HepG2 (cell line): Measurements from ENCODE around the gene C16orf90. TPM values are rescaled to one million over a fixed set of nuclear protein-coding genes. Genes with fewer than 3 reads are reported as not detected.

Experiments
- ATAC-seq: fragments of 200-7000 bp; cut with Tn5 transposase; 3 replicates; pipeline ENCODE4 v1.9.1; 2020; ENCODE audit warnings: mild to moderate bottlenecking, moderate library complexity
- BruUV-seq: library from RNA; stranded (reverse); fragments of 400-500 nt; replicated peaks from 2 replicates; lab custom pipeline; 2021; lab: Mats Ljungman, UMichigan
- CTCF ChIA-PET: fragments of 300-600 bp; formaldehyde crosslinking; extraction: SDS; loops from one replicate; lab custom pipeline; 2021; ENCODE audit warnings: low total read pairs, inconsistent platforms, low intra/inter-chr PET ratio; lab: Yijun Ruan, JAX
- POLR2A ChIA-PET: fragments of 350-600 bp; sonication (Branson Sonifier 250); formaldehyde crosslinking; loops from one replicate; lab custom pipeline; 2020; ENCODE audit warnings: antibody characterized with exemption, inconsistent platforms; lab: Yijun Ruan, JAX
- DNase-seq: peaks from one replicate; pipeline ENCODE4 v3.0.0-alpha.2; 2015; ENCODE audit warnings: low spot score
- FAIRE-seq: peaks from 3 replicates; lab custom pipeline; 2011; peaks lifted over from hg19 to GRCh38; lab: Jason Lieb, UNC
- H2AFZ ChIP-seq: one replicate; pipeline ENCODE4 v1.6.1; 2011; ENCODE audit warnings: low read length, inconsistent platforms
- H3K27ac ChIP-seq: fragments of 300-600 bp; 3 replicates; pipeline ENCODE4 v1.8.0; 2011; ENCODE audit warnings: mixed run types, mild to moderate bottlenecking, mixed read lengths, low read length, inconsistent platforms; ENCODE audit not compliant: insufficient read depth; ENCODE audit errors: extremely low read length
- H3K27me3 ChIP-seq, 2 experiments: fragments of 200-600 bp in 1 of 2; 2 replicates in 1 of 2; 3 replicates in 1 of 2; pipeline versions ENCODE4 v1.6.0 to v1.8.0; 2011; ENCODE audit warnings: low read length in 2 of 2, mild to moderate bottlenecking in 2 of 2, moderate library complexity in 2 of 2, inconsistent platforms in 1 of 2; ENCODE audit not compliant: insufficient read depth in 2 of 2, control insufficient read depth in 1 of 2
- H3K36me3 ChIP-seq, 2 experiments: fragments of 200-600 bp in 1 of 2; replicated peaks in 1 of 2; 2 replicates in 1 of 2; 3 replicates in 1 of 2; pipeline versions ENCODE4 v1.5.1 to v1.8.0; 2011; ENCODE audit warnings: low read length in 2 of 2, inconsistent platforms in 1 of 2; ENCODE audit not compliant: insufficient read depth in 2 of 2, control insufficient read depth in 1 of 2
- H3K4me1 ChIP-seq: 2 replicates; pipeline ENCODE4 v1.5.1; 2012; ENCODE audit warnings: low read length, inconsistent platforms; ENCODE audit not compliant: insufficient read depth
- H3K4me2 ChIP-seq: 2 replicates; pipeline ENCODE4 v1.6.0; 2011; ENCODE audit warnings: low read depth, low read length, inconsistent platforms
- H3K4me3 ChIP-seq, 3 experiments: fragments of 200-600 bp in 1 of 3; sonication (generic), shearing (Covaris generic) in 1 of 3; replicated peaks in 1 of 3; 2 replicates each; pipeline ENCODE4 v1.5.1; 2011 to 2016; ENCODE audit warnings: low read length in 3 of 3, inconsistent platforms in 2 of 3, low read depth in 2 of 3, mild to moderate bottlenecking in 2 of 3, control low read depth in 1 of 3, mixed read lengths in 1 of 3; ENCODE audit not compliant: insufficient read depth in 1 of 3
- H3K79me2 ChIP-seq: one replicate; pipeline ENCODE4 v1.6.1; 2011; ENCODE audit warnings: low read length, inconsistent platforms; ENCODE audit not compliant: insufficient read depth
- H3K9ac ChIP-seq: 2 replicates; pipeline ENCODE4 v1.6.0; 2011; ENCODE audit warnings: mild to moderate bottlenecking, low read depth, low read length, inconsistent platforms; ENCODE audit not compliant: insufficient read depth
- H3K9me3 ChIP-seq: 2 replicates; pipeline ENCODE4 v1.5.1; 2012; ENCODE audit warnings: mild to moderate bottlenecking, low read length
- H4K20me1 ChIP-seq: 2 replicates; pipeline ENCODE4 v1.6.0; 2011; ENCODE audit warnings: inconsistent platforms, mild to moderate bottlenecking, low read length, moderate library complexity; ENCODE audit not compliant: insufficient read depth
- CREM ChIP-seq, 2 experiments: sonication (generic) in 1 of 2; formaldehyde crosslinking in 1 of 2; IDR thresholded peaks; 2 replicates each; pipeline versions ENCODE4 v1.4.0 to v1.6.1; 2016 to 2020; ENCODE audit warnings: antibody characterized with exemption in 1 of 2, mild to moderate bottlenecking in 1 of 2, missing genetic modification reagents in 1 of 2
- EEA1 ChIP-seq: sonication (generic); formaldehyde crosslinking; IDR thresholded peaks from 2 replicates; pipeline ENCODE4 v1.5.1; 2020; ENCODE audit warnings: mild to moderate bottlenecking, missing genetic modification reagents, borderline replicate concordance
- FOXA3 ChIP-seq: IDR thresholded peaks from 2 replicates; pipeline ENCODE4 v1.6.1; 2016; ENCODE audit warnings: missing genetic modification reagents, missing compliant biosample characterization
- HNRNPK ChIP-seq: fragments of 200-400 bp; formaldehyde crosslinking; IDR thresholded peaks from 2 replicates; pipeline ENCODE4 v1.6.1; 2018; ENCODE audit warnings: low read length, low read depth, moderate library complexity, mild to moderate bottlenecking; ENCODE audit not compliant: poor library complexity, severe bottlenecking
- KDM6A ChIP-seq: IDR thresholded peaks from 2 replicates; pipeline ENCODE4 v1.6.1; 2016; ENCODE audit warnings: low read depth
- MIXL1 ChIP-seq: IDR thresholded peaks from 2 replicates; pipeline ENCODE4 v1.6.1; 2016
- SP1 ChIP-seq, 2 experiments: fragments of 450-650 bp in 1 of 2; sonication (generic) in 1 of 2; formaldehyde crosslinking in 1 of 2; IDR thresholded peaks; 2 replicates each; pipeline versions ENCODE4 v1.4.0 to v1.6.1; 2016 to 2020; ENCODE audit warnings: missing genetic modification reagents in 1 of 2
- ZNF274 ChIP-seq: sonication (generic); formaldehyde crosslinking; IDR thresholded peaks from 2 replicates; pipeline ENCODE4 v1.5.1; 2020; ENCODE audit warnings: mild to moderate bottlenecking, missing genetic modification reagents
- ZNF292 ChIP-seq: sonication (generic); formaldehyde crosslinking; IDR thresholded peaks from 2 replicates; pipeline ENCODE4 v1.8.1; 2022; ENCODE audit warnings: mild to moderate bottlenecking, low read depth, missing genetic modification reagents, borderline replicate concordance
- ZNF337 ChIP-seq: sonication (generic); formaldehyde crosslinking; IDR thresholded peaks from 2 replicates; pipeline ENCODE4 v1.5.1; 2020; ENCODE audit warnings: missing genetic modification reagents, low read depth, mild to moderate bottlenecking, borderline replicate concordance
- ZNF33B ChIP-seq: sonication (generic); formaldehyde crosslinking; IDR thresholded peaks from 2 replicates; pipeline ENCODE4 v1.5.1; 2020; ENCODE audit warnings: mild to moderate bottlenecking, missing genetic modification reagents
- ZNF44 ChIP-seq: sonication (generic); formaldehyde crosslinking; IDR thresholded peaks from 2 replicates; pipeline ENCODE4 v1.5.1; 2020; ENCODE audit warnings: mild to moderate bottlenecking, missing genetic modification reagents
- ZNF776 ChIP-seq: sonication (generic); formaldehyde crosslinking; IDR thresholded peaks from 2 replicates; pipeline ENCODE4 v1.4.0; 2020; ENCODE audit warnings: mild to moderate bottlenecking, missing genetic modification reagents
- WGBS: methylation state at CpG from one replicate; pipeline ENCODE4 v1.1.6; 2017; ENCODE audit warnings: low lambda C conversion rate; 5-methylcytosine and 5-hydroxymethylcytosine counted together
- in situ Hi-C: cut with HindIII; loops from 2 replicates; pipeline ENCODE4 v1.10.0; 2017; ENCODE audit warnings: low pct_unique_long_range_greater_than_20kb; ENCODE audit not compliant: extremely low pct_ligation_motif_present
- intact Hi-C: fragments of 100-400 bp; cut with micrococcal nuclease; formaldehyde crosslinking; loops from one replicate; pipeline ENCODE4 v1.10.0; 2022; ENCODE audit not compliant: unreplicated experiment
- polyA plus RNA-seq, 8 experiments: library from polyadenylated mRNA; depleted of rRNA in 3 of 8; stranded (reverse) in 7 of 8; unstranded in 1 of 8; fragments of >200 nt; fragmentation: Illumina TruSeq in 4 of 8; extraction: Trizol in 4 of 8; gene quantifications; 2 replicates each; pipeline versions ENCODE4 v1.2.1 to v1.2.3, GENCODE V29; 2011 to 2016; ENCODE audit warnings: low read depth in 4 of 8, missing spikeins in 1 of 8, mixed read lengths in 1 of 8; ENCODE audit not compliant: insufficient read depth in 1 of 8
- total RNA-seq, 5 experiments: library from RNA; depleted of rRNA; stranded (reverse); fragments of >200 nt; fragmentation: Illumina TruSeq; extraction: Trizol; gene quantifications; 2 replicates each; pipeline ENCODE4 v1.2.3, GENCODE V29; 2016; ENCODE audit warnings: low read depth in 1 of 5
- TF ChIP-seq, protein P1 (sequence below): sonication (generic); formaldehyde crosslinking; IDR thresholded peaks from 2 replicates; pipeline ENCODE4 v1.4.0; 2020; ENCODE audit warnings: low read depth, mild to moderate bottlenecking, missing genetic modification reagents

Gene C16orf90
- total and polyA plus RNA-seq, 2 of the 13 experiments (the other 11 are each of a cell fraction or from before 2014, with no cell fraction given) = not detected

DNA sequence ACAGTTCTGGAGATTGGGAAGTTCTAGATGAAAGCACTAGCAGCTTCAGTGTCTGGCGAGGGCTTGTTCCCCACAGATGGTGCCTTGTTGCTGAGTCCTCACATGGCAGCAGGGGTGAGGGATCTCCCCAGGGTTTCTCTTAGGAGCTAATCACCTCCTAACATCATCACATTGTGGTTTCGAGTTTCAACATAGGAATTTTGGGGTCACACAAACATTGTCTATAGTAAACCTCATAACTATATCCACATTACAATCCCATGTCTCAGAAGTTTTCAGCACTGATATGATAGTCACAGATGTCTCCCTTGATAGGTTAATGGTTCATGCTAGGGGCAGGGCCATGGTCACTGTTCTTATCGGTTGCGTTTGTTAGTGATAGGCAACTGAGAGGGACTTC, 19.3 kb upstream of the C16orf90 start (continued):
- TF ChIP-seq CREM (IDR thresholded peaks at IDR 0.05) (no peak), CREM (CRISPR knock-in tag; IDR thresholded peaks at IDR 0.05) (no peak)

DNA sequence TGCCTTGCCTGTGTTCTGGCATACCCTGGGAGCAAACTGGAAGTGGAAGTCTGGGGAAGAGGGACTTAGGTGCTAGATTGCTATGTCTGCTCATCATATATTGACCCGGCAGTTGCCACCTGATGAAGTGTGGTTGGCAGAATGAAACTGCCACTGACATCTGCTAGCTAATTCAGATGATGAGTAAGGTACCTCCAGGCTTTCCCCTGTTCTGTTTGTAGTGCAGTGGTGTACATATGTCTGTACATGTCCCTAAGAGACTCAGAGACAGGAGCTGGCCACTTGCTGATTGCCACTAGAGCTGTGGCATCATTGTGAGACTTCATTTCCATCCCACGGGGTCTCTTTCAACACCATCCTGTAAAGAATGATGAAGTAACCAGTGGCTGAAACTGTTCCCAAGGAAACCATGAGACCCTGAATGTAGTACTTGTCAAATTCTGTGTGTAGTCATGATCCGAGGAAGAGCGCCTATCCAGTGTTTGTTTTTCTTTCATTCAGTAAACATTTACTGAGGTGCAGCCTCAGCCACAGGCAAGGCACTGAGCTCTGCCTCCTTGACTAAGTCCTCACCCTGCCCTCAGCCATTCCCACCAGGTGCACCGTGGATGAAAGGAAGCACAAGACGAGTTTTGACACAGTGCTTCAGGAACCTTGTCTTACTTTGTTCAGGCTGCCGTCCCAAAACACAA, 18.7 kb upstream of the C16orf90 start:
- 65% methylated on average over 7 of the region's 7 CpGs for WGBS
- TF ChIP-seq KDM6A (CRISPR knock-in tag) = no peak
- TF ChIP-seq FOXA3 = 0 out of 2 replicates have a peak, but pooled peaks have one; percentile 8
- H3K79me2 ChIP-seq = no peaks in the 10 kb centered on the region
- POLR2A ChIA-PET = no interaction called here
- no peaks in the 10 kb centered on the region for H3K9me3 ChIP-seq
- H3K27me3 ChIP-seq = no peaks in the 10 kb centered on the region
- peaks cover 10 to 42% of the 10 kb centered on the region in 2 experiments for H3K36me3 ChIP-seq
- no peaks in the 10 kb centered on the region for H4K20me1 ChIP-seq
- intact Hi-C loops (no loop called here), in situ Hi-C loops (no loop called here)
- ATAC-seq (peak; percentile 34; the same call in 1 of the 3 replicates), FAIRE-seq (peak; percentile 36), DNase-seq (peak; percentile 20)
- H3K4me2 ChIP-seq = no peak overlapping the region
- CTCF ChIA-PET = no interaction called here
- no peak overlapping the region for H3K4me3 ChIP-seq
- H2AFZ ChIP-seq = no peak overlapping the region
- no TSS peak for BruUV-seq
- H3K27ac ChIP-seq = no peak overlapping the region
- peaks cover 11% of the 10 kb centered on the region for H3K4me1 ChIP-seq
- no peak overlapping the region for H3K9ac ChIP-seq

DNA sequence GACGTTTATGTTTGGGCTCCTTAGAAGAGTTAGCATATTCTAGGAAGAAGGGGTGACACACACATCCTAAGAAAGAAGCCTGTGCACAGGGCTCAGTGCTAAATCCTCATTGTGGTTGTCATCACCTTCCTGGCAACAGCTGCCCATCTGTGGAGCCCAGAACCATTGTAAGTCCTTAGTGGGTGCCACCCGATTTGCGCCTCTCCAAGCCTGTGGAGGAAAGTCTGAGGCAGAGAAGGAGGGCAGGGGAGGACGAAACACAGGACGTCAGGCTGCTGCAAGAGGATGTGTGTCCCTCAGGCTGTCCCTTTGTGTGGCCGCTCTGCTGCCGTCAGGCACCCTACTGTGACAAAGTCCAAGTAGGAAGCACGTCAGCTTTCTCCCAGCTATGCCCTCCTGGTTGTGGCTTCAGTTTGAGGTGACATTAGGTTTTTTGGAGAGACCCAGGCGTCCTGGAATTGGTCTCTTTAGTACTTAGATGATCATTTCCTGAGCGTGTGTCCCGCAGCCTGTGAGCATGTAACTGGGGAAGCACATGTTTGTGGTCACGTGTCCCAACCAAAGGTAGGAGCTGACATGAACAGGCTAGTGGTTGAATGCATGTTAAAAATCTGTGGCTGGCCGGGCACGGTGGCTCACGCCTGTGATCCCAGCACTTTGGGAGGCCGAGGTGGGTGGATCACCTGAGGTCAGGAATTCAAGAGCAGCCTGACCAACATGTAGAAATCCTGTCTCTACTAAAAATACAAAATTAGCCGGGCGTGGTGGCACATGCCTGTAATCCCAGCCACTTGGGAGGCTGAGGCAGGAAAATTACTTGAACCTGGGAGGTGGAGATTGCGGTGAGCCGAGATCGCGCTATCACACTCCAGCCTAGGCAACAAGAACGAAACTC, 16.2 kb upstream of the C16orf90 start:
- no peak overlapping the region for H3K9ac ChIP-seq
- H3K4me3 ChIP-seq = no peak overlapping the region
- in situ Hi-C loops = no loop called here
- no peak overlapping the region for H3K4me2 ChIP-seq
- FAIRE-seq (no peak), ATAC-seq (no peak), DNase-seq (no peak)
- no peaks in the 10 kb centered on the region for H3K9me3 ChIP-seq
- no peaks in the 10 kb centered on the region for H3K79me2 ChIP-seq
- no peaks in the 10 kb centered on the region for H3K27me3 ChIP-seq
- CTCF ChIA-PET = no interaction called here
- POLR2A ChIA-PET = no interaction called here
- no peak overlapping the region for H2AFZ ChIP-seq
- intact Hi-C loops = no loop called here
- H3K27ac ChIP-seq = no peak overlapping the region
- H4K20me1 ChIP-seq = no peaks in the 10 kb centered on the region
- peaks cover 10 to 40% of the 10 kb centered on the region in 2 experiments for H3K36me3 ChIP-seq
- no TSS peak for BruUV-seq
- H3K4me1 ChIP-seq = peaks cover 11% of the 10 kb centered on the region
- 95% methylated on average over 21 of the region's 23 CpGs for WGBS
- TF ChIP-seq, protein P1, sequence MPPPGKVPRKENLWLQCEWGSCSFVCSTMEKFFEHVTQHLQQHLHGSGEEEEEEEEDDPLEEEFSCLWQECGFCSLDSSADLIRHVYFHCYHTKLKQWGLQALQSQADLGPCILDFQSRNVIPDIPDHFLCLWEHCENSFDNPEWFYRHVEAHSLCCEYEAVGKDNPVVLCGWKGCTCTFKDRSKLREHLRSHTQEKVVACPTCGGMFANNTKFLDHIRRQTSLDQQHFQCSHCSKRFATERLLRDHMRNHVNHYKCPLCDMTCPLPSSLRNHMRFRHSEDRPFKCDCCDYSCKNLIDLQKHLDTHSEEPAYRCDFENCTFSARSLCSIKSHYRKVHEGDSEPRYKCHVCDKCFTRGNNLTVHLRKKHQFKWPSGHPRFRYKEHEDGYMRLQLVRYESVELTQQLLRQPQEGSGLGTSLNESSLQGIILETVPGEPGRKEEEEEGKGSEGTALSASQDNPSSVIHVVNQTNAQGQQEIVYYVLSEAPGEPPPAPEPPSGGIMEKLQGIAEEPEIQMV (CRISPR knock-in tag) = no peak
- TF ChIP-seq HNRNPK (no peak), ZNF337 (CRISPR knock-in tag) (no peak), ZNF44 (CRISPR knock-in tag) (no peak), ZNF33B (CRISPR knock-in tag) (no peak), ZNF274 (CRISPR knock-in tag) (no peak), MIXL1 (no peak), ZNF776 (CRISPR knock-in tag) (no peak), ZNF292 (CRISPR knock-in tag) (no peak), SP1 (IDR thresholded peaks at IDR 0.05) (no peak), SP1 (CRISPR knock-in tag; IDR thresholded peaks at IDR 0.05) (no peak), EEA1 (no peak)
